Measurements from ENCODE around the gene RNF157.
"Not testable (repeated sequence)": the region's sequence is repeated elsewhere in the genome, so short reads cannot be mapped to it uniquely, and the experiment has no call there.

Gene RNF157

DNA sequence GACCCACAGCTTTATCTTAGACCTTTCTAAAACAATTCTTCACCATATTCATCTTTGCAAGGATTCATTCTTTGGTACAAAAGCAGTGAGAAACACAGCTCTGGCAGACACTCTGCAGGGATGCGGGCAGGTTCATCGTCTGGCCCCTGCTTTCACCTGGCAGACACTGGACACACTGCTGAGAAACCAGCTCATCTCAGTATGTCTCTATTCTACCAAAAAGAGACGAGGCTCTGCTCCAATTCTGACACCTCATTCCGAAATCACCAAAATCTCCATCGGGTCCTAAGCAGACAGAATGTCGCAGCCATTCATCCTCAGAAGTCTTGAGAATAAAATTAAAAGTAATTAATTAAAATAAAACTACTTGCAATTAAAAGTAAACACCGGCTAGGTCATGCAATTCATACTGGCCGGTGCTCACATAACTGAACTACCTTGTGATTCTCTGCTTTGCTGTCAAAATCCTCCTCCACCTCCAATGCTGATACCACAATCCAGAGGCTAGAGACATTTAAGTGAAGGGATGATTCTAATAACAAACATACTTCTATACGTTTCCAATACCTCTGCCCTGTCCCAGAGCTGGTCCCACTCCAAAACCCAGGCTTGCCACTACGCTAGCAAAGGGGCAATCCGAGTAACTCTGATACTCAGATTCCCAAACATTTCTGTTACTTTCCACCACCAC, 1.3 kb downstream of the RNF157 start:
- no peak for TF ChIP-seq POLR2A (IDR thresholded peaks at IDR 0.05; ENCODE audit: low read depth, low read length)
- FAIRE-seq (no peak), DNase-seq (ENCODE audit: insufficient read length, low spot score) (no peak)

DNA sequence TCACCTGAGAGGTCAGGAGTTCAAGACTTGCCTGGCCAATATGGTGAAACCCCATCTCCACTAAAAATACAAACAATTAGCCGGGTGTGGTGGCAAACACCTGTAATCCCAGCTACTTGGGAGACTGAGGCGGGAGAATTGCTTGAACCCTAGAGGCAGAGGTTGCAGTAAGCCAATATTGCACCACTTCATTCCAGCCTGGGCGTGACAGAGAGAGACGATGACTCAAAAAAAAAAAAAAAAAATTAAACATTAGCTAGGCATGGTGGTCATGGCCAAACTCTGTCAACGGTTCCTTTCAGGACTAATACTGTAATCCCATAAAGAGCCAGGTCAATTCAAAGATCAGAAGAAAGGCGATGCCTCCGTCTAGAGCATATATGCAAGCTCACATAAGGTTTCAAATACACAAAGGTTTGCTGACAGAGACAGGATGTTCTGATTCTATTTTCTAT, 2.4 kb downstream of the RNF157 start:
- DNase-seq (ENCODE audit: insufficient read length, low spot score) = no peak
- TF ChIP-seq POLR2A (IDR thresholded peaks at IDR 0.05; ENCODE audit: low read depth, low read length) = no peak
- no peak for FAIRE-seq

DNA sequence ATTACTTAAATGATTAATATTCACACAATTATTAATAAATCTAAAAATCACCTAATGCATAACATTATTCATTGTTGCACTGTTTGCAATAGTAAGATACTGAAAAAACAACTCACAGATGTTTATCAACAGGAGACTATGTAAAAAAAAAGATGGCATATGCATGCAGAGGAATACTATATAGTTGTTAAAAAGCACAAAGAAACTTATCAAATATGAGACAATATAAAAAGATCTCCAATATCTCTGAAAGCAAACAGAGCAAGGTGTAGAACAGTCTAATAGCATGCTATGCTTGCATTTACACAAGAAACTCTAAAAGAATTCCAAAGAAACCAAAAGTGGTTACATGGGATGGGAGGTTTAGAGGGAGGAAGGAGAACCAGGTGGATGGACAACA, 3.7 kb downstream of the RNF157 start:
- DNase-seq (ENCODE audit: insufficient read length, low spot score) (no peak), FAIRE-seq (no peak)
- no peak for TF ChIP-seq POLR2A (IDR thresholded peaks at IDR 0.05; ENCODE audit: low read depth, low read length)

DNA sequence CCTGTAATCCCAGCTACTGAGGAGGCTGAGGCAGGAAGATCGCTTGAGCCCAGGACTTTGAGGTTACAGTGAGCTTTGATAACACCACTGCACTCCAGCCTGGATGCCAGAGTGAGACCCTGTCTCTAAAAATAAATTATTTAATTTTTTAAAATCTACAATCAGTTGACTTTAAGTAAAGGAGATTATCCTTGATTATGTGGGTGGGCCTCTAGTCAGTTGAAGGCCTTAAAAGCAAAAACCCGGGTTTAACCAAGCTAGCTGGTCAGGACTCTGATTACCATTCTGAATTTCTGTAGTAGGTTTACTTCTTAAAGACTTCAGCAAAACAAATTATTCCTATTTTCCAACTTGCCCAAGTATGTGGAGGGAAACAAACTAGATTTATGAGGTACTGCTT, 4.4 kb downstream of the RNF157 start:
- TF ChIP-seq POLR2A (IDR thresholded peaks at IDR 0.05; ENCODE audit: low read depth, low read length) = no peak
- DNase-seq (ENCODE audit: insufficient read length, low spot score) (no peak), FAIRE-seq (no peak)

DNA sequence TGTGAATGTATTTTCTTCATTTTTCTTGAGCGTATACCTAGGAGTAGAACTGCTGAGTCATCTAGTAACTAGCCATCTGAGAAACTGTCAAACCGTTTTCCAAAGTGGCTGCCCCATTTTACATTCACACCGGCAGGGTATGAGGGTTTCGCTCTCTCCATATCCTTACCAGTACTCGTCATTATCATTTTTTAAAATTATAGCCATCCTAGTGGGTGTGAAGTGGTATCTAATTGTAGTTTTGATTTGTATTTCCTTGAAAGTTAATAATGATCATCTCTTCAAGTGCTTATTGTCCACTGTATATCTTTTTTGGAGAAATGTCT, 6.0 kb downstream of the RNF157 start:
- FAIRE-seq (no peak), DNase-seq (ENCODE audit: insufficient read length, low spot score) (no peak)
- TF ChIP-seq POLR2A (IDR thresholded peaks at IDR 0.05; ENCODE audit: low read depth, low read length) = no peak

DNA sequence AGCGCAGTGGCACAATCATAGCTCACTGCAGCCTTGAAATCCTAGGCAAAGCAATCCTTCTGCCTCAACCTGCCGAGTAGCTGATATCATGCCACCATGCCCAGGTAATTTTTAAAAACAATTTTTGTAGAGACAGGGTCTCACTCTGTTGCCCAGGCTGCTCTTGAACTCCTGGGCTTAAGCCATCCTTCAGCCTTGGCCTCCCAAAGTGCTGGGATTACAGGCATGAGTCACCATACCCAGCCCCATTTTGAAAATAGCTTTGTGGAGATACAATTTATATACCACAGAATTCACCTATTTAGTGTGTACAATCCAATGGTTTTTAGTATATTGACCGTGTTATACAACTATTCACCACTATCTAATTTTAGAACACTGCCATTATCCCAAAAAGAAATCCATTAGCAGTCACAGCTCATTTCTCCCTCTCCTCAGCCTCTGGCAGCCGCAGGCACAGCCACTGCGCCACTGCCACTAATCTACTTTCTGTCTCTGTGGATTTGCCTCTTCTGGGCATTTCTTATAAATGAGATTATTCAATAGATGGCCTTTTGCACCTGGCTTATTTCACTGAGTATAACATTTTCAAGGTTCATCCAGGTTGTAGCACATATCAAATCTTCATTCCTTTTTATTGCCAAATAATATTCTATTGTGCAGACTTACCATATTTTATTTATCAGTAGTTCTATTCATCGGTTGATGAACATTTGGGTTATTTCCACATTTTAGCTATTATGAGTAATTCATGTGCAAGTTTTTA, 6.5 kb downstream of the RNF157 start:
- no peak for FAIRE-seq
- DNase-seq (ENCODE audit: insufficient read length, low spot score) = no peak
- no peak for TF ChIP-seq POLR2A (IDR thresholded peaks at IDR 0.05; ENCODE audit: low read depth, low read length)

DNA sequence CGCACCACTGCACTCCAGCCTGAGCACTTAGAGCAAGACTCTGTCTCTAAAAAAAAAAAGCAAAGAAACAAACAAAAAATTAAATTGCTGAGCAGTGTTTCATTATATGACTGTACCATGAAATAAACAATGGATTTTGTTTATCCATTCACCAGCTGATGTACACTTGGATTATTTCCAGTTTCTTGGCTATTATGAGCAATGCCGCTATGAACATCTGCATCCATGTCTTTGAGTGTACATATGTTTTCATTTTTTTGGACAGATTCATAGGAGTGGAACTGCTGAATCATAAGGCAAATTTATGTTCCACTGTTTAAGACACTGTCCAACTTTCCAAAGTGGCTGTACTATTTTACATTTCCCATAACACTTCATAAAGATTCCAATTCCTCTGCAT, 8.0 kb downstream of the RNF157 start:
- DNase-seq (ENCODE audit: insufficient read length, low spot score) (no peak), FAIRE-seq (no peak)
- no peak for TF ChIP-seq POLR2A (IDR thresholded peaks at IDR 0.05; ENCODE audit: low read depth, low read length)

DNA sequence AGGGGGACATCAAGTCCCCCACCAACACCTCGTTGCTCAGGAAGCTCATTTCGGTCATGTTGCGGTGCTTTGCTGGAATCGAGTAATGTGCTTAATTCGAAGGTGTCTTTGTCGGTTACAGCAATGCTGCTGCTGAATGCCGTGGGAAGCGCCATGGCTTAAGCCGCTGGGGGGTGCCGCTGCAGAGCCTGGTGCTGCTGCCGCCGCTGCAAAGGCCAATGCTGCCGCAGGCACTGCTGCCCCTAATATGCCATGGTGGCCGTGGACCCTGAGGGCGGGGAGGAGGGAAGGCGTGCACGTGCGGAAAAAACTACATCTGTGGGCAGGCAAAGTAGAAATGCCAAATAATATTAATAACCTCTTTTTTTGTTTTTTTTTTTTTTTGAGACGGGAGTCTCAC, 13.5 kb downstream of the RNF157 start:
- not testable (repeated sequence) for FAIRE-seq; DNase-seq (ENCODE audit: insufficient read length, low spot score)

DNA sequence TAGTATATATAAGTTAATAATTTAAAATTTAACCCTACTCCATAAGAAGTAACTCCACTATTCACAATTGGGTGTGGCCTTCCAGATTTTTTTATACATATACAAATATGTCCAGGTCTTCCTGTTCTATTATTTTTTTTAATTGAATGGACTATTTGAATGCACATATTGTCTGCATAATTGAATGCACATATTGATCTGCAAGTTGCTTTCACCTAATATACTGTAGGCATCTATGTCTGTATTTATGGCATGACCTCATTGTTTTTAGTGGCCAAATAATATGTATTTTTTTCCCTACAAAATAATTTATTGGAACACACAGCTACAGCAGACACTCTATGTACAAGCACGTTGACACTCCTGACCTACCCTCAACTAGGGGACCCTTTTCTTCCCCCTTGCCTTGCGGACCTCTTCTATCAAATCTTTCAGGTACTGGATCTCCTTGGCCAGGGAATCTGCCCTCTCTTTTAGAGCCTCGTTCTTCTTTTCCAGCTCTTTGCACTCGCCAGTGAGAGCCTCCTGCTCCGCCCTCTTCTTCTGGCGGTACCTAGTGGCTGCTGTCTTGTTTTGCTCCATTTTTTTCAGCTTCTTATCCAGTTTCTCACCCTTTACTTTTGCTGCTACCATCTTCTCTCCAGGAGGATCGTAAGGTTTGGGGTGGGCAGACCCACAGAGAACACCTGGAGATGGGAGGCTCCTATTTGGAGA, 14.8 kb downstream of the RNF157 start:
- FAIRE-seq = not testable (repeated sequence)

DNA sequence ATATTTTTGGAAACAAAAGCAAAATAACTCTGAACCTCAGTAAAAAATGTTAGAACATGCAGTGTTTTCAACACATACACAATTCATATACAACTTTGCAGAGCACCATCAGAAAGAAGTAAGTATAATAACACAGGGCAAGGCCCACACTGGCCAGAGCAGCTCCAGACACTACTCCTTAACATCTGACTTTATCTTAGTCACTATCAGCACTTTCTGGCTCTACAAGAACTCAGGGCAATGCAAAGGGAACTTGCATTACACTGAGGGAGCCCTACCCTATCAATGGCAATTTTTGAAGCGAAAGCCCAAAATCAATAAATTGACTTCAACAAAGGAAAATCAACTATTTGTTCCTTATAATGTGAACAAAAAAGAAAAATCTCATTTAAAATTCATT, 16.5 kb downstream of the RNF157 start:
- TF ChIP-seq POLR2A (IDR thresholded peaks at IDR 0.05; ENCODE audit: low read depth, low read length) = no peak
- no peak for FAIRE-seq
- DNase-seq (ENCODE audit: insufficient read length, low spot score) = no peak

More for the DNA sequence above, 14.8 kb downstream of the RNF157 start:
- not testable (repeated sequence) for DNase-seq (ENCODE audit: insufficient read length, low spot score)

DNA sequence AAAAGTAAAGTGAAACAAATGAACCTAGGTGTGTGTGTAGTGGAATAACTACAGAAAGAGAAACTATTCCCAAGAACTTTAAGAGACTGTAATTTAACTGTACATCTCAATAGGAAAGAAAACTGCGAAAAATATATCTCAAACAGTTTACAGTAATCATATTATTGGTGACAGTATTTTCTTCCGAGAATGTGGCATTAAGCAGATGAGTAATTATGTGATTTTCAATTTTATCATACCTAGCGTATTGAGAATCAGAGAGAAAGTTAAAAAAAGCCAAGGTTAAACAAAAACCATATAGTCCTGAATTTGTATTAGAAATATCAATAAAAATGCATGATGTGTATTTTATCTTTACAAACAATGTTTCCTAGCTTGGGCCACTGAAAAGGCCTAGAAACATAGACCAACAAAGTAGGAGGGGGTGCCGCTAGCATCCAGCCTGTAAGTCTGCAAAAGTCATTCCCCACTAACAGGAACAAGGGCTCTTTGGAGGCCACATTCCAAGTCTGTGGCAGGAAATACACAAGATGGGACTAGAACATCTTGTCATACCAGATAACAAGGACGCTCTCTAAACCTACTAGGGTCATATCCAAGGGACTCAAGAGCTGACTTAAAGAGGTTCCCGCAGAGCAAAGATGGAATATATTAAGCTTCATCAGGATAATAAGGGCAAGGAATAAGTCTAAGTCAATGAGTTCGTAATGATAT, 20.5 kb downstream of the RNF157 start:
- TF ChIP-seq POLR2A (IDR thresholded peaks at IDR 0.05; ENCODE audit: low read depth, low read length) = no peak
- FAIRE-seq = no peak
- no peak for DNase-seq (ENCODE audit: insufficient read length, low spot score)

DNA sequence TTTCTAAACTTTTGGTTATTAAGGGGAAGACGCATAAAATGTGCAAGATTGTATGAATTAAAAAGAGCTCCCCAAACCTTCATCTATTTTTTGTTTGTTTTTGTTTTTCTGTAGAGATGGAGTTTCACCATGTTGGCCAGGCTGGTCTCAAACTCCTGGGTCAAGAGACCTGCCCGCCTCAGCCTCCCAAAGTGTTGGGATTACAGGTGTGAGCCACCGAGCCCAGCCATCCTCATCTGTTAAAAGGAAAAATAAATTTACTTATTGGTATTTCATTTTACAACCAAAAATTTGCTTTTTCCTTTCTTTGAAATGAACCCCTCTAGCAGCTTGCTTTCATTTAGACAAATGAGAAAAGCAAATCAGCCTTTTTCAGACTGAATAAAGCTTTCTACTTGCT, 23.2 kb downstream of the RNF157 start:
- no peak for DNase-seq (ENCODE audit: insufficient read length, low spot score)
- FAIRE-seq = no peak
- TF ChIP-seq POLR2A (IDR thresholded peaks at IDR 0.05; ENCODE audit: low read depth, low read length) = no peak

DNA sequence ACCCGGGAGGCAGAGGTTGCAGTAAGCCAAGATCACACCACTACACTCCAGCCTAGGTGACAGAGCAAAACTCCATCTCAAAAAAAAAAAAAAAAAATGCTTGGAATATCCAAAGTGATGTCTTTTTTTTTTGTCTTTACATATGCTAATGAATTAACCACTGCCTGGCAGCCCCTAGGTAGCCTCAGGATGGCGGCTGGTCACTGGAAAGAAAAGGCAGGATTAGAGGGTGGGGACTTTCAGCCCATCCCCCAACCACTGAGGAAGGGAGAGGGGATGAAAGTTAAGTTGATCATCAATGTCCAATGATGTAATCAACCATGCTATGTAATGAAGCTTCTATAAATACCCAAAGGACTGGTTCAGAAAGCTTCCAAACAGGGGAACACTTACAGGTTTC, 26.8 kb downstream of the RNF157 start:
- no peak for TF ChIP-seq POLR2A (IDR thresholded peaks at IDR 0.05; ENCODE audit: low read depth, low read length)
- FAIRE-seq (no peak), DNase-seq (ENCODE audit: insufficient read length, low spot score) (no peak)

DNA sequence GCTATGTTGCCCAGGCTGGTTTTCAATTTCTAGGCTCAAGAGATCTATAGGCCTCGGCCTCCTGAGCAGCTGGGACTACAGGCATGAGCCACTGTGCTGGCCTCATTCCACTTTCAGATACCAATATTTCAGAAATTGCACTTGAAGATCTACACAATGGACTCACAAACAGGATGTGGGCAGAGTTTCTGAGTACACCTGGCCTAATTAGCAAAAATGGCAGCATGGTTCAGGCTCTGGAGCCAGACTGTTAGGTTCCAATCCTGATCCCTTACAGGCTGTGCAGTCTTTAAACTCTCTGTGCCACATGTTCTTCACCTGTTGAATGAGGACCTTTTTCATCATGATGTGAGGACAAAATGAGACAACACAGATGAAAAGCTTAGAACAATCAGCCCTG, 32.2 kb downstream of the RNF157 start:
- DNase-seq (ENCODE audit: insufficient read length, low spot score) (no peak), FAIRE-seq (no peak)
- no peak for TF ChIP-seq POLR2A (IDR thresholded peaks at IDR 0.05; ENCODE audit: low read depth, low read length)

Measured in H54 (cell line).